ENCODE measurements around the gene PCBP3.
A peak's percentile ranks its signal among the peaks of the same experiment; 100 is the strongest.

The PCBP3 gene

DNA sequence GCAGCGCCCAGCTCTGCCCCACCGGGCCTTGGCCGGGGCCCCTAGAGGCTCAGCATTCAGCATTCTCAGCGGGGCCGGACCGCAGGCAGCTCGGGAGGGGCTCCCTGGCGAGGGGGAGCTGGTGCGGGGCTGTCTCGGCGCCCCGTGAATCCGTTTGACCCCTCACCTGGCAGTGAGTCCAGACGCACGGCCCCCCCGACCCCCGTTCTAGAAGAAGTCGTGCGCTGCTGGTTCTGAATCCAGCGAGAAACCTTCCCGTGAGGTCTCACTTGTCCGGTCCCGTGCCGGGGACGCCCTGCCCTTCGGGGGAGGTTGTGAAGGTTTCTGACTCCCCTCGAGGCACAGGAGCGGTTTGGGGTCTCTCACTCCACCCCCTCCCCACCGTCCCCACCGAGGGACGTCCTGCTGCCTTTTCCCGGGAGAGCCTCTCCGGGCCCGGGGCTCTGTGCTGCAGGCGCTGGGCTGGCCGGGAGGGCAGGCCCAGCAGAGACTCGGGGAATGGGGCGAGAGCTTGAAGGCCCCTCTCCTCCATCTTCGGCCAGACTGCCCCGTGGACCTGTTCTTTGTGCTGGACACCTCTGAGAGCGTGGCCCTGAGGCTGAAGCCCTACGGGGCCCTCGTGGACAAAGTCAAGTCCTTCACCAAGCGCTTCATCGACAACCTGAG, 338.7 kb downstream of the PCBP3 start:
- Histone ChIP-seq H3K27ac (ENCODE audit: low read length) (peak overlapping the region; percentile 88), H3K4me1 (ENCODE audit: control insufficient read depth, insufficient read depth, low read length) (peaks cover 69% of the 10 kb centered on the region), H3K9ac (ENCODE audit: low read length in 2 of 2) (peak overlapping the region; percentile 84 to 91), H3K4me3 (ENCODE audit: low read length in 2 of 2) (peak overlapping the region; percentile 87 to 92), H3K9me3 (ENCODE audit: control insufficient read depth in 2 of 2, low read length in 2 of 2) (no peaks in the 10 kb centered on the region), H3K36me3 (ENCODE audit: control insufficient read depth in 2 of 2, insufficient read depth in 2 of 2, low read length in 2 of 2) (peaks cover 29 to 30% of the 10 kb centered on the region in 2 donors), H3K27me3 (ENCODE audit: control insufficient read depth in 1 of 2, insufficient read depth in 2 of 2, low read length in 2 of 2) (no peaks in the 10 kb centered on the region)

DNA sequence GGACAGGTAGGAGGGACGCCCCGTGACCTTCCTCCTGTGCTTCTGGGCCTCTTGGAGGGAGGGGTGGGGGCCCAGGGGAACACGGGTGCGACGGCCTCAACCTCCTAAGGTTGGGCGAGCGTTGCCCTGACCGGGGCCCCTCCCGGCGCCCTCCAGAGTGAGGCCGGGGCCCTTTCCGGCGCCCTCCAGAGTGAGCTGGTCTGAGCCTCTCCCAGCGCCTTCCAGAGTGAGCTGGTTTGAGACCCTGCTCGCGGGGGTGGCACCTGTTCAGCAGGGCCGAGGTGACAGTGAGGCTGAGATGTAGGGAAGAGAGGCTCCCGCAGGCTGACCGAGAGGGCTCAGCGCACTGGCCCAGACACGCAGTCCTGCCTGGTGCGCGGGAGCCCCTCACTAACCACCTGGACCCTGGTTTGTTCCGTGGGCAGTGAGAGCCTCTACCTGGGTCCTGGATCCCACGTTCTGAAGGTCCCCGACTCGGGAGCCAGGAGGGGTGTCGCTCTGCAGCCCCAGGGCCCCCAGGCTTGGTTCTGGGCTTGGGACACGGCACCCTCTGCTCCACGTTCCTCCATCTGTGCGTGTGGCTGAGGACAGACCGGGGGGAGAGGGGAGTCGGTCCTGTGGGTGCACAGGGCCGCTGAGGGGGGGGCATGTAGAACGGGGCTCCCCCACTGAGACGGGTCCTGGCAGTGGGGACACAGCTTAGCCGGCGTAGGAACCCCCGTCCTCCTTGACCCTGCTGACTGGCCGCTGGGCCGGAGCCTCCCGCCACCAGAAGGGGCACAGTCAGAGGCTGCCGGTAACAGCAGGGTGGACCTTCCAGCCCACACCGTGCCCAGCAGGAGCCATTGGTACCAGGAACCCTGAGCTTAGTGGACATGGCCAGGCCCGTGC, 339.5 kb downstream of the PCBP3 start:
- peak overlapping the region; percentile 87 to 92 for H3K4me3 ChIP-seq (ENCODE audit: low read length in 2 of 2)
- H3K36me3 ChIP-seq (ENCODE audit: control insufficient read depth in 2 of 2, insufficient read depth in 2 of 2, low read length in 2 of 2), result peaks cover 31% of the 10 kb centered on the region in 2 donors
- H3K4me1 ChIP-seq (ENCODE audit: control insufficient read depth, insufficient read depth, low read length), result peaks cover 68% of the 10 kb centered on the region
- H3K27me3 ChIP-seq (ENCODE audit: control insufficient read depth in 1 of 2, insufficient read depth in 2 of 2, low read length in 2 of 2), result no peaks in the 10 kb centered on the region
- peak overlapping the region; percentile 88 for H3K27ac ChIP-seq (ENCODE audit: low read length)
- no peaks in the 10 kb centered on the region for H3K9me3 ChIP-seq (ENCODE audit: control insufficient read depth in 2 of 2, low read length in 2 of 2)
- H3K9ac ChIP-seq (ENCODE audit: low read length in 2 of 2), result peak overlapping the region; percentile 84 to 91

DNA sequence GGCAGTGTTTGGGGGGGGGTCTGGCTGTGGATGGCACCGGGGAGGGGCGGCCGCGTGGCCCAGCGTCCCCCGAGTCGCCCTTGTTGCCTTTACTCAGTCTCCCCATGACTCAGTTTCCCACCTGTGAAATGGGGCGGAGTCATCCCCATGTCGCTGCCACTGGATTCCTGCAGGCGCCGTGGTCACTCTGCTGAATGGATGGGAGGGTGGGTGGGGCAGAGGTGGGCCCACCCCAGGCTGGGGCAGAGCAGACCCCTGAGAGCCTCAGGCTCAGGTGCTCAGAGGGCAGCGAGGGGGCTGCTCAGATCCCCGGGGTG, 340.1 kb downstream of the PCBP3 start:
- H3K36me3 ChIP-seq (ENCODE audit: control insufficient read depth in 2 of 2, insufficient read depth in 2 of 2, low read length in 2 of 2), result peaks cover 31 to 34% of the 10 kb centered on the region in 2 donors
- H3K9ac ChIP-seq (ENCODE audit: low read length in 2 of 2), result peak overlapping the region; percentile 84 to 91
- no peaks in the 10 kb centered on the region for H3K9me3 ChIP-seq (ENCODE audit: control insufficient read depth in 2 of 2, low read length in 2 of 2)
- H3K27me3 ChIP-seq (ENCODE audit: control insufficient read depth in 1 of 2, insufficient read depth in 2 of 2, low read length in 2 of 2), result no peaks in the 10 kb centered on the region
- peak overlapping the region; percentile 87 to 92 for H3K4me3 ChIP-seq (ENCODE audit: low read length in 2 of 2)
- H3K4me1 ChIP-seq (ENCODE audit: control insufficient read depth, insufficient read depth, low read length), result peaks cover 65% of the 10 kb centered on the region
- H3K27ac ChIP-seq (ENCODE audit: low read length), result peak overlapping the region; percentile 89

DNA sequence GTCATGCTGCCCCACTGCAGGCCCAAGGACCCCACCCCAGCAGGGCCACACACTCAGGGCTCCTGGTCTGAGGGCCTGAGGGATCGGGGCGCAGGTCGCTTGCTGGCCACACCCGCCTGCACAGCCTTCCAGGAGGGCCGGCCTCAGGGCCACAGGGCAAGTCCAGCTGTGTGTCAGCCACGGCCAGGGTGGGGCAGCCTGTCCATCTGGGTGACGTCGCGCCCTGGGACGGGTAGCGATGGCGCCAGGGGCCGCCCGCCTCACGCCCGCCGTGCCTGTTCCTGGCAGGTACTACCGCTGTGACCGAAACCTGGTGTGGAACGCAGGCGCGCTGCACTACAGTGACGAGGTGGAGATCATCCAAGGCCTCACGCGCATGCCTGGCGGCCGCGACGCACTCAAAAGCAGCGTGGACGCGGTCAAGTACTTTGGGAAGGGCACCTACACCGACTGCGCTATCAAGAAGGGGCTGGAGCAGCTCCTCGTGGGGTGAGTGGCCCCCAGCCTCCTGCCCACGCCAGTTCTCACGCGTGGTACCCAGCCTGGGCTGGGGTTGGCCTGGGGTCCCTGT, 340.5 kb downstream of the PCBP3 start:
- Histone ChIP-seq H3K27me3 (ENCODE audit: control insufficient read depth in 1 of 2, insufficient read depth in 2 of 2, low read length in 2 of 2) (no peaks in the 10 kb centered on the region), H3K36me3 (ENCODE audit: control insufficient read depth in 2 of 2, insufficient read depth in 2 of 2, low read length in 2 of 2) (peaks cover 31 to 35% of the 10 kb centered on the region in 2 donors), H3K4me3 (ENCODE audit: low read length in 2 of 2) (peak overlapping the region; percentile 36 to 92), H3K4me1 (ENCODE audit: control insufficient read depth, insufficient read depth, low read length) (peaks cover 65% of the 10 kb centered on the region), H3K27ac (ENCODE audit: low read length) (peak overlapping the region; percentile 89), H3K9ac (ENCODE audit: low read length in 2 of 2) (peak overlapping the region; percentile 34 to 62), H3K9me3 (ENCODE audit: control insufficient read depth in 2 of 2, low read length in 2 of 2) (no peaks in the 10 kb centered on the region)

DNA sequence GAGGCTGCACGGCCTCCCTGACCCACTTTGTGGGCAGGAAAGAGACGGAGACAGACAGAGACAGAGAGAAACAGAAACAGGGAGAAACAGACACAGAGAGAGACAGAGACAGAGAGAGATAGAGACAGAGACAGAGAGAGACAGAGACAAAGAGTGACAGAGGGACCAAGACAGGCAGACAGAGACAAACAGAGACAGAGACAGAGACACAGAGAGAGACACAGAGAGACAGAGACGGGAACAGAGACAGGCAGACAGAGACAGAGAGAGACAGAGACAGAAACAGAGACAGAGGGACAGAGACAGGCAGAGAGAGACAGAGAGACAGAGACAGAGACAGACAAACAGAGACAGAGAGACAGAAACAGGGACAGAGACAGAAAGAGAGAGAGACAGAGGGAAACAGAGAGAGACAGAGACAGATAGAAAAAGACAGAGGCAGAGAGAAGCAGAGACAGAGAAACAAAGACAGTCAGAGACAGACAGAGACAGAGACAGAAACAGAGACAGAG, 341.1 kb downstream of the PCBP3 start:
- H3K27ac ChIP-seq (ENCODE audit: low read length), result peak overlapping the region; percentile 89
- peaks cover 61% of the 10 kb centered on the region for H3K4me1 ChIP-seq (ENCODE audit: control insufficient read depth, insufficient read depth, low read length)
- H3K9me3 ChIP-seq (ENCODE audit: control insufficient read depth in 2 of 2, low read length in 2 of 2), result no peaks in the 10 kb centered on the region
- peaks cover 31 to 38% of the 10 kb centered on the region in 2 donors for H3K36me3 ChIP-seq (ENCODE audit: control insufficient read depth in 2 of 2, insufficient read depth in 2 of 2, low read length in 2 of 2)
- H3K9ac ChIP-seq (ENCODE audit: low read length in 2 of 2), result peak overlapping the region; percentile 34 to 62
- H3K4me3 ChIP-seq (ENCODE audit: low read length in 2 of 2), result peak overlapping the region; percentile 36 to 92
- no peaks in the 10 kb centered on the region for H3K27me3 ChIP-seq (ENCODE audit: control insufficient read depth in 1 of 2, insufficient read depth in 2 of 2, low read length in 2 of 2)

DNA sequence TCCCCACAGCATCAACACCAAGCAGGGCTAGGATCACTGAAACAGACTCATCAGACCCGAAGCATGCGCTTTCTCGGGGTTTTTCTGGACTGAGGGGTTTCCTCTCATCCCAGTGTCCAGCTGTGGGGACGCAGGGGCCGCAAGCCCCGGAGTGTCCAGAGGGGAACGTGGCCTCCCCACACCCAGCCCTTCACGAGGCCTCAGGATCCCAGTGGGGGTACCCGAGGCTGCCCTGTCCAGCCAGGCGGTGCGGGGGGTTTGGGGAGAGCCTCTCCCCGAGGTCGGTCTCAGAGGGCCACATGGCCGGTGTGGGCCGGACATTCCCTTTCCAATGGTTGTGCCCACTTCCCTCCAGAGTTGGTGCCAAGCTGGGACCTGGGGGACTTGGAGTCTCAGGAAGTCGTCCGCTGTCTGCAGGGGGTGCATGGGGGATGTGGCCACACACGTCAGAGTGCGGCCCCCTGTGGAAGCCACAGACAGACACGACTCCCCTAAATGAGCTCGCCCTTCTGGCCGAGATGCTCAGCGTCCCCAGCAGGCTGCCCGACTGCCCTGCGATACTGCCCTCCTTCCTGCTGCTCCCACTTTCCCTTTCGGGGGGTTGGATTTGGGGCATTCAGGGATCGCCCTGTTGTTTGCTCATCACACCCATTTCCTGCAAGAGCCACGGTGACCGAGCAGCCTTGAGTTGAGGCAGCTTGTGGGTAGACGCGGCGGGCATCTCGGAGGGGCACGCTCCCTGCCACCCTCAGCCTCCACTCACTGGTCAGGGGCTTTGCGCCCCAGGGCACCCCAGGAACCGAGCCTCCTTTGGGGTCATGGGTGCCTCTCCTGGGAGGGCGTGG, 342.2 kb downstream of the PCBP3 start:
- H3K9me3 ChIP-seq (ENCODE audit: control insufficient read depth in 2 of 2, low read length in 2 of 2), result no peaks in the 10 kb centered on the region
- peaks cover 37 to 44% of the 10 kb centered on the region in 2 donors for H3K36me3 ChIP-seq (ENCODE audit: control insufficient read depth in 2 of 2, insufficient read depth in 2 of 2, low read length in 2 of 2)
- H3K27me3 ChIP-seq (ENCODE audit: control insufficient read depth in 1 of 2, insufficient read depth in 2 of 2, low read length in 2 of 2), result no peaks in the 10 kb centered on the region
- peak overlapping the region; percentile 89 for H3K27ac ChIP-seq (ENCODE audit: low read length)
- peaks cover 59% of the 10 kb centered on the region for H3K4me1 ChIP-seq (ENCODE audit: control insufficient read depth, insufficient read depth, low read length)
- peak overlapping the region in 1 of 2 donors; percentile 52 for H3K4me3 ChIP-seq (ENCODE audit: low read length in 2 of 2)
- H3K9ac ChIP-seq (ENCODE audit: low read length in 2 of 2), result peak overlapping the region; percentile 34 to 62

DNA sequence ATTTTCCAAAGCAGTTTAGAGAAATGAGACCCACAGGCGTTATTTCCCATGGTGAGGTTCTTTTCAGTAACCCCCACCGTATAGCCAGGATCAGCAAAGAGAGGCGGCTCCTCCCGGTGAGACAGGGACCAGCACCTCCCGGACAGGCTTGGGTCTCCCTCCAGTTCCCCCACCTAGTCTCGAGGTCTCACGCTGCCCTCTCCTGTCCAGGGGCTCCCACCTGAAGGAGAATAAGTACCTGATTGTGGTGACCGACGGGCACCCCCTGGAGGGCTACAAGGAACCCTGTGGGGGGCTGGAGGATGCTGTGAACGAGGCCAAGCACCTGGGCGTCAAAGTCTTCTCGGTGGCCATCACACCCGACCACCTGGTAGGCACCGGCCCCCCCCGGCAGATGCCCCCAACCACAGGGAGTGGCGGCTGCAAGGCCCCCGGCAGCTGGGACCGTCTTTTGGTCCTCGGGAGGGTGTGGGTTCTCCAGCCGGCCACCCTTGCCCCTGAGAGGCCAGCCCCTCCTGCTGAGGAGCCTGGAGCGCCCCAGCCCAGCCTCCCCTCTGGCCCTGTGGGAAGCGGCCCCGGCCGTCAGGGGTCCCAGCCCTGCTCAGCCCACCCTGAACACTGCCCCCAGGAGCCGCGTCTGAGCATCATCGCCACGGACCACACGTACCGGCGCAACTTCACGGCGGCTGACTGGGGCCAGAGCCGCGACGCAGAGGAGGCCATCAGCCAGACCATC, 343.0 kb downstream of the PCBP3 start:
- peak overlapping the region; percentile 89 for H3K27ac ChIP-seq (ENCODE audit: low read length)
- H3K27me3 ChIP-seq (ENCODE audit: control insufficient read depth in 1 of 2, insufficient read depth in 2 of 2, low read length in 2 of 2), result no peaks in the 10 kb centered on the region
- H3K4me1 ChIP-seq (ENCODE audit: control insufficient read depth, insufficient read depth, low read length), result peaks cover 55% of the 10 kb centered on the region
- H3K9ac ChIP-seq (ENCODE audit: low read length in 2 of 2), result peak overlapping the region in 1 of 2 donors; percentile 42
- no peak overlapping the region for H3K4me3 ChIP-seq (ENCODE audit: low read length in 2 of 2)
- H3K9me3 ChIP-seq (ENCODE audit: control insufficient read depth in 2 of 2, low read length in 2 of 2), result no peaks in the 10 kb centered on the region
- H3K36me3 ChIP-seq (ENCODE audit: control insufficient read depth in 2 of 2, insufficient read depth in 2 of 2, low read length in 2 of 2), result peaks cover 42 to 46% of the 10 kb centered on the region in 2 donors

DNA sequence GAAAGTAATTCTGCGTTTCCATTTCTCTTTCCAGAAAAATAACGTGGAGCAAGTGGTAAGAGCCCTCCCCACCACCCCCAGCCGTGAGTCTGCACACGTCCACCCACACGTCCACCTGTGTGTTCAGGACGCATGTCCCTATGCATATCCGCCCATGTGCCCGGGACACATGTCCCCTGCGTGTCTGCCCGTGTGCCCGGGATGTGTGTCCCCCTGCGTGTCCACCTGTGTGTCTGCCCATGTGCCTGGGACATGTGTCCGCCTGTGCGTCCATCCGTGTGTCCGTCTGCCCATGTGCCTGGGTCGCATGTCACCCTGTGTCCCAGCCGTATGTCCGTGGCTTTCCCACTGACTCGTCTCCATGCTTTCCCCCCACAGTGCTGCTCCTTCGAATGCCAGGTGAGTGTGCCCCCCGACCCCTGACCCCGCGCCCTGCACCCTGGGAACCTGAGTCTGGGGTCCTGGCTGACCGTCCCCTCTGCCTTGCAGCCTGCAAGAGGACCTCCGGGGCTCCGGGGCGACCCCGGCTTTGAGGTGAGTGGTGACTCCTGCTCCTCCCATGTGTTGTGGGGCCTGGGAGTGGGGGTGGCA, 343.7 kb downstream of the PCBP3 start:
- Histone ChIP-seq H3K4me1 (ENCODE audit: control insufficient read depth, insufficient read depth, low read length) (peaks cover 62% of the 10 kb centered on the region), H3K4me3 (ENCODE audit: low read length in 2 of 2) (no peak overlapping the region), H3K9ac (ENCODE audit: low read length in 2 of 2) (no peak overlapping the region), H3K27me3 (ENCODE audit: control insufficient read depth in 1 of 2, insufficient read depth in 2 of 2, low read length in 2 of 2) (no peaks in the 10 kb centered on the region), H3K9me3 (ENCODE audit: control insufficient read depth in 2 of 2, low read length in 2 of 2) (no peaks in the 10 kb centered on the region), H3K36me3 (ENCODE audit: control insufficient read depth in 2 of 2, insufficient read depth in 2 of 2, low read length in 2 of 2) (peaks cover 49% of the 10 kb centered on the region in 2 donors), H3K27ac (ENCODE audit: low read length) (peak overlapping the region; percentile 89)

DNA sequence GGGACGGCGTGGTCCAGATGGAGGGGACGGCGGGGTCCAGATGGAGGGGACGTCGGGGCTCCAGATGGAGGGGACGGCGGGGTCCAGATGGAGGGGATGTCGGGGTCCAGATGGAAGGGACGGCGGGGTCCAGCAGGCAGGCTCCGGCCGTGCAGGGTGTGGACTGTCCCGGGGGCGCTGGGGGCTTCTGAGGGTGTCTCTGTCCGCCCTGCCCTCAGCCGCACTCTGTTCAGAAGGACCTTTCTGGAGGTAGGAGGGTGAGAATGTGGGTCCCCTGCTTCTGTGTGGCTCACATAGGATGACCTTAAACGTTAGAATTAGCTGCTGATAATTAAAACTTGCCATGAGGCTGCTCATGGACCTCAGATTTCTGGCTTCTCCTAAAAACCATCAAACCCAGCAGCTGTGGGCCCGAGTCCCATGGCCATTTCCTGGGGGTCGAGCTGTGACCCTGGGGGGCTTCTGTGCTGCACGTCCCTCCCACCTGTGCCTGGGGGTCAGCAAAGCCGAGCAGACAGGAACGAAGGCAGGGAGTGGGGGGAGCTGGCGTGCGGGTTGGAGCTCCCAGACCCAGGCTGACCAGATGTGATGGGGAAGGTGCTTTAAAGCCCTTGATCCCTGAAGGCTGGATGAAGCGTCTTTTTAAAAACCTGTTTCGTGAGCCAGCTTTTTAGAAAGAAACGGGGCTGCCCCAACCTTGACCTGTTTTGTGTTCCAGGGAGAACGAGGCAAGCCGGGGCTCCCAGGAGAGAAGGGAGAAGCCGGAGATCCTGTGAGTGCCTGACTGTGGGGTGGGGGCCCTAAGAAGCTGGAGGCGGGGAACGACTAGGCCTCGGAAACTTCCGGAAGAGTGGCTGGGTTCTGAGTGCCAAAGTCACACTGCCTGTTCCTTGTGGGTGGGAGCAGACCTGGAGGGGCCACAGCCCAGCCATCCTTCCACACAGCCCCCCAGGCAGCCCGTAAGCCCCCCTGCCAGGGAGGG, 345.1 kb downstream of the PCBP3 start:
- Histone ChIP-seq H3K27ac (ENCODE audit: low read length) (peak overlapping the region; percentile 31), H3K36me3 (ENCODE audit: control insufficient read depth in 2 of 2, insufficient read depth in 2 of 2, low read length in 2 of 2) (peaks cover 52 to 54% of the 10 kb centered on the region in 2 donors), H3K27me3 (ENCODE audit: control insufficient read depth in 1 of 2, insufficient read depth in 2 of 2, low read length in 2 of 2) (no peaks in the 10 kb centered on the region), H3K4me1 (ENCODE audit: control insufficient read depth, insufficient read depth, low read length) (peaks cover 68% of the 10 kb centered on the region), H3K4me3 (ENCODE audit: low read length in 2 of 2) (no peak overlapping the region), H3K9ac (ENCODE audit: low read length in 2 of 2) (no peak overlapping the region), H3K9me3 (ENCODE audit: control insufficient read depth in 2 of 2, low read length in 2 of 2) (no peaks in the 10 kb centered on the region)
